IMR-90 (cell line): ENCODE data around the gene CIAO3. TPM values are rescaled to one million over a fixed set of nuclear protein-coding genes. Genes with fewer than 3 reads are reported as not detected.

ENCODE experiments used
- ATAC-seq: fragments of 200-7000 bp; cut with Tn5 transposase; 2 replicates; pipeline ENCODE4 v1.9.1; 2020; ENCODE audit warnings: low read depth, mild to moderate bottlenecking, moderate library complexity
- BruUV-seq: library from RNA; stranded (reverse); fragments of 400-500 nt; replicated peaks from 2 replicates; lab custom pipeline; 2021; lab: Mats Ljungman, UMichigan
- CTCF ChIA-PET: fragments of 300-600 bp; formaldehyde crosslinking; extraction: SDS; loops from one replicate; lab custom pipeline; 2021; ENCODE audit warnings: antibody characterized with exemption; lab: Yijun Ruan, JAX
- POLR2A ChIA-PET: fragments of 300-600 bp; sonication (Branson Sonifier 250); formaldehyde crosslinking; loops from one replicate; lab custom pipeline; 2022; ENCODE audit warnings: antibody characterized with exemption; ENCODE audit not compliant: unreplicated experiment; lab: Charles Lee
- DNase-seq: peaks from one replicate; pipeline ENCODE4 v3.0.0; 2013
- H2AFZ ChIP-seq: replicated peaks from 2 replicates; pipeline ENCODE3; 2013; ENCODE audit warnings: low read length, mild to moderate bottlenecking; ENCODE audit not compliant: poor library complexity
- H2AK5ac ChIP-seq: 2 replicates; pipeline ENCODE4 v1.6.1; 2013; ENCODE audit warnings: low read depth, low read length, inconsistent platforms
- H2AK9ac ChIP-seq: replicated peaks from 2 replicates; pipeline ENCODE3; 2013; ENCODE audit warnings: mild to moderate bottlenecking, low read depth, low read length, moderate library complexity; ENCODE audit not compliant: poor library complexity
- H2BK120ac ChIP-seq: 2 replicates; pipeline ENCODE4 v1.6.1; 2013; ENCODE audit warnings: low read depth, low read length, inconsistent platforms
- H2BK15ac ChIP-seq: 3 replicates; pipeline ENCODE4 v1.6.1; 2013; ENCODE audit warnings: low read depth, low read length, inconsistent platforms
- H2BK20ac ChIP-seq: 2 replicates; pipeline ENCODE4 v1.6.1; 2013; ENCODE audit warnings: low read depth, mild to moderate bottlenecking, inconsistent platforms, low read length, moderate library complexity
- H2BK5ac ChIP-seq: 2 replicates; pipeline ENCODE4 v1.6.1; 2013; ENCODE audit warnings: mild to moderate bottlenecking, low read depth, low read length, inconsistent platforms; ENCODE audit not compliant: poor library complexity, severe bottlenecking
- H3K14ac ChIP-seq: replicated peaks from 2 replicates; pipeline ENCODE4 v1.6.1; 2013; ENCODE audit warnings: low read depth, low read length, inconsistent platforms
- H3K18ac ChIP-seq: 2 replicates; pipeline ENCODE4 v1.6.1; 2013; ENCODE audit warnings: low read depth, low read length, control low read depth
- H3K23ac ChIP-seq: 2 replicates; pipeline ENCODE4 v1.6.1; 2013; ENCODE audit warnings: low read depth, low read length, inconsistent platforms
- H3K27ac ChIP-seq: 2 replicates; pipeline ENCODE4 v1.5.1; 2013; ENCODE audit warnings: mild to moderate bottlenecking, control low read depth, low read length; ENCODE audit not compliant: insufficient read depth
- H3K27me3 ChIP-seq: 2 replicates; pipeline ENCODE4 v1.6.1; 2013; ENCODE audit warnings: low read length; ENCODE audit not compliant: control insufficient read depth, insufficient read depth
- H3K36me3 ChIP-seq: 2 replicates; pipeline ENCODE4 v1.6.1; 2013; ENCODE audit warnings: low read length, mixed read lengths; ENCODE audit not compliant: control insufficient read depth, insufficient read depth
- H3K4ac ChIP-seq: 2 replicates; pipeline ENCODE4 v1.6.1; 2013; ENCODE audit warnings: low read depth, low read length, inconsistent platforms
- H3K4me1 ChIP-seq: 2 replicates; pipeline ENCODE4 v1.6.1; 2013; ENCODE audit warnings: low read length, mixed read lengths; ENCODE audit not compliant: control insufficient read depth, insufficient read depth
- H3K4me2 ChIP-seq: 2 replicates; pipeline ENCODE4 v1.6.1; 2013; ENCODE audit warnings: low read depth, mild to moderate bottlenecking, control low read depth, low read length, moderate library complexity
- H3K4me3 ChIP-seq: 2 replicates; pipeline ENCODE4 v1.5.1; 2013; ENCODE audit warnings: low read depth, mild to moderate bottlenecking, control low read depth, low read length, moderate library complexity; ENCODE audit not compliant: insufficient read depth
- H3K56ac ChIP-seq: 2 replicates; pipeline ENCODE4 v1.6.1; 2013; ENCODE audit warnings: low read length, inconsistent platforms; ENCODE audit not compliant: insufficient read depth; ENCODE audit errors: extremely low read depth
- H3K79me1 ChIP-seq, 2 experiments: 2 replicates each; pipeline ENCODE4 v1.6.1; 2013; ENCODE audit warnings: low read length in 2 of 2, inconsistent platforms in 1 of 2, low read depth in 1 of 2
- H3K9ac ChIP-seq: 2 replicates; pipeline ENCODE4 v1.6.1; 2013; ENCODE audit warnings: low read depth, low read length, control low read depth
- H3K9me1 ChIP-seq: 2 replicates; pipeline ENCODE4 v1.6.1; 2013; ENCODE audit warnings: low read length, inconsistent platforms; ENCODE audit not compliant: insufficient read depth
- H3K9me3 ChIP-seq: 2 replicates; pipeline ENCODE4 v1.6.1; 2013; ENCODE audit warnings: low read length; ENCODE audit not compliant: control insufficient read depth, insufficient read depth
- H4K20me1 ChIP-seq: 2 replicates; pipeline ENCODE4 v1.6.1; 2013; ENCODE audit warnings: low read length, inconsistent platforms; ENCODE audit not compliant: insufficient read depth
- H4K5ac ChIP-seq: 2 replicates; pipeline ENCODE4 v1.6.1; 2013; ENCODE audit warnings: mild to moderate bottlenecking, low read depth, low read length, control low read depth
- H4K8ac ChIP-seq, 2 experiments: 2 replicates each; pipeline ENCODE4 v1.6.1; 2013; ENCODE audit warnings: low read depth in 2 of 2, low read length in 2 of 2, control low read depth in 1 of 2, inconsistent platforms in 1 of 2
- H4K91ac ChIP-seq: 2 replicates; pipeline ENCODE4 v1.6.1; 2013; ENCODE audit warnings: low read depth, low read length, inconsistent platforms; ENCODE audit not compliant: insufficient read depth
- BHLHE40 ChIP-seq: fragments of 150-350 bp; IDR thresholded peaks from 2 replicates; pipeline ENCODE4 v1.6.1; 2016; ENCODE audit warnings: mild to moderate bottlenecking, low read depth, low read length
- CEBPB ChIP-seq: IDR thresholded peaks from 2 replicates; pipeline ENCODE4 v1.6.1; 2012; ENCODE audit warnings: low read depth, low read length, improper control_type of control experiment
- CHD1 ChIP-seq: IDR thresholded peaks from 2 replicates; pipeline ENCODE4 v1.6.1; 2012; ENCODE audit warnings: low read depth, low read length, improper control_type of control experiment
- CTCF ChIP-seq: conservative IDR thresholded peaks from 2 replicates; pipeline ENCODE4 v1.5.1; 2012; ENCODE audit warnings: mild to moderate bottlenecking, low read depth, low read length, improper control_type of control experiment
- ELK1 ChIP-seq: fragments of 150-350 bp; IDR thresholded peaks from 2 replicates; pipeline ENCODE4 v1.6.1; 2016; ENCODE audit warnings: low read depth, mild to moderate bottlenecking, low read length, moderate library complexity, borderline replicate concordance
- FOS ChIP-seq: fragments of 150-350 bp; IDR thresholded peaks from 2 replicates; pipeline ENCODE4 v1.6.1; 2016; ENCODE audit warnings: low read depth, low read length
- MAFK ChIP-seq: IDR thresholded peaks from 2 replicates; pipeline ENCODE4 v1.6.1; 2012; ENCODE audit warnings: low read depth, low read length, improper control_type of control experiment
- MAZ ChIP-seq: IDR thresholded peaks from 2 replicates; pipeline ENCODE4 v1.6.1; 2012; ENCODE audit warnings: low read depth, mild to moderate bottlenecking, low read length, improper control_type of control experiment, moderate library complexity, borderline replicate concordance
- MXI1 ChIP-seq: IDR thresholded peaks from 2 replicates; pipeline ENCODE4 v1.6.1; 2012; ENCODE audit warnings: low read depth, mild to moderate bottlenecking, low read length, moderate library complexity, borderline replicate concordance
- NFE2L2 ChIP-seq: fragments of 150-350 bp; IDR thresholded peaks from 2 replicates; pipeline ENCODE4 v1.6.1; 2016; ENCODE audit warnings: low read depth, mild to moderate bottlenecking, low read length
- POLR2A ChIP-seq: IDR thresholded peaks from 2 replicates; pipeline ENCODE4 v1.6.1; 2012; ENCODE audit warnings: mild to moderate bottlenecking, low read depth, low read length
- RAD21 ChIP-seq: IDR thresholded peaks from 2 replicates; pipeline ENCODE4 v1.6.1; 2012; ENCODE audit warnings: low read length, improper control_type of control experiment
- RCOR1 ChIP-seq: IDR thresholded peaks from 2 replicates; pipeline ENCODE4 v1.6.1; 2012; ENCODE audit warnings: mild to moderate bottlenecking, low read length, improper control_type of control experiment; ENCODE audit not compliant: insufficient replicate concordance
- RFX5 ChIP-seq: IDR thresholded peaks from 2 replicates; pipeline ENCODE4 v1.8.0; 2012; ENCODE audit warnings: low read depth, mild to moderate bottlenecking, low read length, moderate library complexity
- SMC3 ChIP-seq: fragments of 150-350 bp; IDR thresholded peaks from 2 replicates; pipeline ENCODE4 v1.6.1; 2016; ENCODE audit warnings: low read depth, mild to moderate bottlenecking, antibody characterized with exemption, low read length, moderate library complexity
- USF2 ChIP-seq: fragments of 150-350 bp; IDR thresholded peaks from 2 replicates; pipeline ENCODE4 v1.6.1; 2017; ENCODE audit warnings: mild to moderate bottlenecking, antibody characterized with exemption, low read length, low read depth
- WGBS, 2 experiments: methylation state at CpG; one replicate each; pipeline versions ENCODE4 v1.1.5 to v1.1.7; 2013; ENCODE audit warnings: missing lambda C conversion rate in 2 of 2; ENCODE audit not compliant: insufficient read length in 1 of 2; ENCODE audit errors: extremely low coverage in 2 of 2; 5-methylcytosine and 5-hydroxymethylcytosine counted together
- dilution Hi-C: fragments of 300-500 bp; cut with HindIII; formaldehyde crosslinking; loops from one replicate; pipeline ENCODE4 v1.14.3; 2018; ENCODE audit warnings: low sequenced_read_pairs; ENCODE audit not compliant: unreplicated experiment
- in situ Hi-C: fragments of 300-500 bp; cut with MboI; formaldehyde crosslinking; loops from 3 replicates; pipeline ENCODE4 v1.14.3; 2019; ENCODE audit warnings: low sequenced_read_pairs, inconsistent platforms, mixed read lengths
- intact Hi-C: fragments of 100-400 bp; cut with micrococcal nuclease; formaldehyde crosslinking; loops from 2 replicates; pipeline ENCODE4 v1.10.0; 2022
- polyA plus RNA-seq, 3 experiments: library from polyadenylated mRNA; depleted of rRNA; stranded (reverse); fragments of >200 nt; gene quantifications; 2 replicates each; pipeline ENCODE4 v1.2.3, GENCODE V29; 2012; ENCODE audit warnings: low replicate concordance in 1 of 3
- total RNA-seq: library from RNA; depleted of rRNA; stranded (reverse); fragments of >200 nt; gene quantifications from 2 replicates; pipeline ENCODE4 v1.2.3, GENCODE V29; 2012

The CIAO3 gene
- total and polyA plus RNA-seq, 2 of the 4 experiments (the other 2 are of a cell fraction), result 17.0 to 20.2 TPM

- Histone ChIP-seq H2AK5ac (no peak overlapping the region), H2BK15ac (no peak overlapping the region), H2AK9ac (no peak overlapping the region), H3K27ac (no peak overlapping the region), H3K9me1 (no peaks in the 10 kb centered on the region), H4K20me1 (no peaks in the 10 kb centered on the region), H2BK20ac (no peak overlapping the region), H3K4me3 (no peak overlapping the region), H3K79me1 (no peaks in the 10 kb centered on the region), H4K5ac (no peak overlapping the region), H3K14ac (no peak overlapping the region), H3K9ac (no peak overlapping the region), H3K18ac (no peak overlapping the region), H2BK120ac (no peak overlapping the region), H3K23ac (no peak overlapping the region), H4K8ac (no peak overlapping the region), H2BK5ac (no peak overlapping the region), H3K27me3 (no peaks in the 10 kb centered on the region), H3K4me1 (no peaks in the 10 kb centered on the region), H3K36me3 (no peaks in the 10 kb centered on the region), H3K4me2 (no peak overlapping the region), H4K91ac (no peak overlapping the region), H2AFZ (no peak overlapping the region), H3K4ac (no peak overlapping the region), H3K56ac (no peak overlapping the region), H3K9me3 (no peaks in the 10 kb centered on the region)
- ChIA-PET POLR2A (no interaction called here), CTCF (no interaction called here)
- no peak for TF ChIP-seq RFX5
- no peak for TF ChIP-seq MXI1
- no peak for TF ChIP-seq RAD21
- no peak for TF ChIP-seq CEBPB
- TF ChIP-seq CHD1, result no peak
- no peak for TF ChIP-seq BHLHE40
- TF ChIP-seq CTCF, result no peak
- TF ChIP-seq MAFK, result no peak
- TF ChIP-seq POLR2A, result no peak
- no peak for TF ChIP-seq USF2
- TF ChIP-seq SMC3, result no peak
- TF ChIP-seq FOS, result no peak
- TF ChIP-seq NFE2L2, result no peak
- TF ChIP-seq ELK1, result no peak
- TF ChIP-seq RCOR1, result no peak
- TF ChIP-seq MAZ, result no peak
- DNase-seq (no peak), ATAC-seq (no peak)
- WGBS, 2 experiments, result no CpG with 5 or more reads among the region's 13 CpGs
- no TSS peak for BruUV-seq
- in situ Hi-C loops, result no loop called here
- dilution Hi-C loops, result no loop called here
- intact Hi-C loops, result no loop called here
These were observed 29.6 kb upstream of the CIAO3 start for GRCh38 chr16:770411-770810.
